ENCODE measurements around the gene LDB2.

LDB2 gene

GRCh38 chr4:16472537-16472936, 425.9 kb downstream of the LDB2 start:
- TF ChIP-seq CTCF (IDR thresholded peaks at IDR 0.05; ENCODE audit: borderline replicate concordance, control extremely low read depth, extremely low read depth, insufficient read depth, missing control alignments): no peak
- in situ Hi-C loops (cut with MboI; ENCODE audit: low sequenced_read_pairs, unreplicated experiment): no loop called here
- no peak for DNase-seq (ENCODE audit: low spot score)

GRCh38 chr4:16467061-16467460, 431.4 kb downstream of the LDB2 start:
- no peak for DNase-seq (ENCODE audit: low spot score)
- no peak for TF ChIP-seq CTCF (IDR thresholded peaks at IDR 0.05; ENCODE audit: borderline replicate concordance, control extremely low read depth, extremely low read depth, insufficient read depth, missing control alignments)
- in situ Hi-C loops (cut with MboI; ENCODE audit: low sequenced_read_pairs, unreplicated experiment): no loop called here

- in situ Hi-C loops (cut with MboI; ENCODE audit: low sequenced_read_pairs, unreplicated experiment): no loop called here
- no peak for TF ChIP-seq CTCF (IDR thresholded peaks at IDR 0.05; ENCODE audit: borderline replicate concordance, control extremely low read depth, extremely low read depth, insufficient read depth, missing control alignments)
- no peak for DNase-seq (ENCODE audit: low spot score)
Observed at GRCh38 chr4:16466581-16466980, 431.9 kb downstream of the LDB2 start.

GRCh38 chr4:16464651-16465050, 433.8 kb downstream of the LDB2 start:
- no peak for TF ChIP-seq CTCF (IDR thresholded peaks at IDR 0.05; ENCODE audit: borderline replicate concordance, control extremely low read depth, extremely low read depth, insufficient read depth, missing control alignments)
- in situ Hi-C loops (cut with MboI; ENCODE audit: low sequenced_read_pairs, unreplicated experiment): no loop called here
- no peak for DNase-seq (ENCODE audit: low spot score)

GRCh38 chr4:16462656-16463055, 435.8 kb downstream of the LDB2 start:
- in situ Hi-C loops (cut with MboI; ENCODE audit: low sequenced_read_pairs, unreplicated experiment): no loop called here
- no peak for TF ChIP-seq CTCF (IDR thresholded peaks at IDR 0.05; ENCODE audit: borderline replicate concordance, control extremely low read depth, extremely low read depth, insufficient read depth, missing control alignments)
- DNase-seq (ENCODE audit: low spot score): no peak

GRCh38 chr4:16461362-16461761, 437.1 kb downstream of the LDB2 start:
- in situ Hi-C loops (cut with MboI; ENCODE audit: low sequenced_read_pairs, unreplicated experiment): no loop called here

More at GRCh38 chr4:16461362-16461761, 437.1 kb downstream of the LDB2 start:
- no peak for TF ChIP-seq CTCF (IDR thresholded peaks at IDR 0.05; ENCODE audit: borderline replicate concordance, control extremely low read depth, extremely low read depth, insufficient read depth, missing control alignments)
- DNase-seq (ENCODE audit: low spot score): no peak

Data from GM13976 (cell line).